GM18867 (cell line): ENCODE data around the gene NECTIN1.

Experiments
- ATAC-seq: cut with Tn5 transposase; IDR thresholded peaks from one replicate; pipeline ENCODE4 v1.9.1; 2021; ENCODE audit warnings: mild to moderate bottlenecking, moderate library complexity; ENCODE audit not compliant: unreplicated experiment

Gene NECTIN1

GRCh38 chr11:119645018-119645417 is 84.0 kb downstream of the NECTIN1 start:
- ATAC-seq: no peak

DNA sequence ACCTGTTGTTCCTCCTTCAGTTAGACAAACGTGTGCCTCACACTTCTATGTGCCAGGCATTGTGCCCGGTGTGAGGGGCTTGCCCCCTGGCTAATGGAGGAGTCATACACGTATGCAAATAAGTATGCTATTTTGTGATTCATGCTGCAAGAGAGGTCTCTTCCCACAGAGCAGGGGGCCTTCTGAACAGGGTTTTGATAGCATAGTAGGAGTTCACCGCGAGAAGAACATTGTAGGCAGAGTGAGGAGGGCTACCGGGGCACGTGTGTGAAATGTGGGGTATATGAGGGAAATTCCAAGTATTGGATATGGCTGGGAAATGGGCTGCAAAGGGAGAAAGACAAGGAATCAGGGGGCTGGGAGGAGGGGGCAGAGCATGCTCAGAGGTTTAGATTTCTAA is 84.5 kb downstream of the NECTIN1 start:
- no peak for ATAC-seq

DNA sequence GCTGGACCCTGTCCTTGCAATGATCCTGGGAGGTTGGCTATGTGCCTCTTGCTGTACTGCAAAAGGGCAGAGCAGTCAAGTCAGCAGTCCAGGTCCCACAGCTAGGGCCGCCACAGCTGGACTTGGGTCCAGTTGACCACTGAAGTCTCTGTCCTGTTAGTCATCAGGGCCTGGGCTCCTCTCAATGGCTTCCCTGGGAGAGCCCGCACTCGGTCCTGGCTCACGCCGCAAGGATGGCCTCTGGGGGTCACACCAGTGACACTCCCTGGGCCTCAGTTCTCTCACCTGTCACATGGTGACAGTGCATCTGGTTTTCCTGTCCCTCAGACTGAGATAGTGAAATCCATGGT is 85.1 kb downstream of the NECTIN1 start:
- ATAC-seq: no peak

DNA sequence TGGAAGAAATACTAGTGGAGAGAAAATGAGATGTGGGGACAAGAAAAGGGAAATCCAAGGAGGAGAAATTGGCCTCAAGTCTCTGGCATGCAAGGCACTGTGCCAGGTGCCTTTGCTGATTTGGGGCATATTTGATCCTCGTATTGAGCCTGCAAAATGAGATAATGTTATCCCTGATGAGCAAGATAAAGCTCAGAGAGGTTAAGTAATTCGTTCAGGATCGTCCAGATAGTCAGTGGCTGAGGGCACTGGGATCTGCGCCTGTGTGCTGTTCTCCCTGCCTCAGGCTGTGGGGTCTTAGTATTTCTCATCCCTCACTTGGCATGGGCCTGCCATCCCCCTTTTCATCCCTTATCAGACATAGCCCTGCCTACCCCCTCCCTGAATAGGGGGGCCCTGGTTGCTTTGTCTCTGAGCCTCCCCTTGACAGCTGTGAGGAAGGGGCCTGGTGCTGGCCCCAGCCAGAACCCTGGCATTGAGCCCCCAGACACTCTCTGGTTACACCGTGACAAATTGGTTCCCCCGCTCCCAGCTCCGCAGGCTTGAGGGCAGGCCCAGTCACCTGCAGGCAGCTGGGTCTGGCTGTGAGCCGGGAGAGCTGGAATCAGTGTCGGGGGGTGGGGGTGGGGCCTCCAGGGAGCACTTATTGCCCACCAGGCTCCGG is 85.7 kb downstream of the NECTIN1 start:
- no peak for ATAC-seq

GRCh38 chr11:119641983-119642745 is 86.8 kb downstream of the NECTIN1 start:
- no peak for ATAC-seq

DNA sequence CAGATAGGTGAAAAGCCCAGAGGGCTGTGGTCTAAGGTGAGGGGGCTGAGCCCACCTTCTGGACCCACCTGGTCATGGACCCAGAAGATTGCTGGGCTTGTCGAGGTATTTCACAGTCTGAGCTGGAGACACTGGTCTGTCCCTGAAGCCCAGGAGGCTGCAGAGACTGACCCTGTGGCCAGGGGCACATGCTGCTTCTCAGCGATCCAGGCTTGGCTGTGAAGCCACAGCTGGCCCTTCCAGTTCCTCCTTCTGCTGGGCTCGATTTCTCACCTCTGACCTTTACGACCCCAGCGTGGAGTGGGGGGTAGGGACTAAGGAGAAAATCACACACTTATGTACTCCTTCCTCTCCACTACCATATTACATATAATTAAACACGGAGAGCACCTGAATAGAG is 88.5 kb downstream of the NECTIN1 start:
- ATAC-seq: no peak

DNA sequence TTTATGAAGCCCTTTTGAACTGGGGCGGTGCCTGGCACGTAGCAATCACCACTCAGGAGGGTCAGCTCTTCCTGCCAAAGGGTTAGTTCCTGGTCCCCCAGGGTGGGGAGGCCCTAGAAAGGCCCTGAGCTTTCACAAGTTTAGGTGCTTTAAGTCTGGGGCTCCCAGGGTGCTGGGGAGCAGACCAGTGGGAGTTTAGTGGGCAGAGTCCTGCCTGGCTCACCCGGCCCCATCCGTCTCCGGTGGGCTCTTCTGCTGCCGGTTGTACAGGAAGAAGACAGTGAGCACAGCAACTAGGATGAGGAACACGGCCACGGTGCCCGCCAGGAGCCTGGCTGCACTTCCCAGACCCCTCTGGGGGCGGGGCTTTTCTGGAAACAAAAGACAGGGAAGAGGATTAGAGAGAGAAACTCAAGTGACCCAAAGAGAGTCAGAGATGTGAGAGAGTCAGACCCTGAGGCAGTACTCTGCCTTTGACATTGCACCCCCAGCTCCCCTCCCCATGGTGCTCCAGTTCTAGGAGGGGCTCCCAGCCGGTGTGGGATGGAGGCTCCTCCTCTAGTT is 89.3 kb downstream of the NECTIN1 start:
- no peak for ATAC-seq

- ATAC-seq: no peak
Measured at GRCh38 chr11:119638851-119639250, 90.1 kb downstream of the NECTIN1 start.

DNA sequence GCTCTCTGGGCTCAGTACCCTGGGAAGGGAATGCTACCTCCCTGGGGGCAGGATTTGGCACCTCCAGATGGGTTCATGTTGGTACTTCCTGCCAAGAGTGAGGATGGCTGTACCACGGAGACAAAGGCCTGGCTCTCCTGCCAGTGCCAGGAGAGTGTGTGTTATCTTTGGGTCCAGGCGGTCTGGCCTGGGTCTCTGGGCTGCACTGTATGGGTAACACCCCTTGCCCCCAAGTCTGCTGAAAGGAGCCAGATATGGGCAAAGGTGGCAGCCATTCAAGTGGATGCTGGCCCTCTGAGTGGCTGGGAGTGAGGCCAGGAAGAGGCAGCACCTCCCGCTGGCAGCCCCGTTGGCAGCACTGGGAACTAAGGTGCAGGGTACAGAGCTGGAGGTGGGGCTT is 91.5 kb downstream of the NECTIN1 start:
- no peak for ATAC-seq

GRCh38 chr11:119635776-119636175 is 93.2 kb downstream of the NECTIN1 start:
- no peak for ATAC-seq

DNA sequence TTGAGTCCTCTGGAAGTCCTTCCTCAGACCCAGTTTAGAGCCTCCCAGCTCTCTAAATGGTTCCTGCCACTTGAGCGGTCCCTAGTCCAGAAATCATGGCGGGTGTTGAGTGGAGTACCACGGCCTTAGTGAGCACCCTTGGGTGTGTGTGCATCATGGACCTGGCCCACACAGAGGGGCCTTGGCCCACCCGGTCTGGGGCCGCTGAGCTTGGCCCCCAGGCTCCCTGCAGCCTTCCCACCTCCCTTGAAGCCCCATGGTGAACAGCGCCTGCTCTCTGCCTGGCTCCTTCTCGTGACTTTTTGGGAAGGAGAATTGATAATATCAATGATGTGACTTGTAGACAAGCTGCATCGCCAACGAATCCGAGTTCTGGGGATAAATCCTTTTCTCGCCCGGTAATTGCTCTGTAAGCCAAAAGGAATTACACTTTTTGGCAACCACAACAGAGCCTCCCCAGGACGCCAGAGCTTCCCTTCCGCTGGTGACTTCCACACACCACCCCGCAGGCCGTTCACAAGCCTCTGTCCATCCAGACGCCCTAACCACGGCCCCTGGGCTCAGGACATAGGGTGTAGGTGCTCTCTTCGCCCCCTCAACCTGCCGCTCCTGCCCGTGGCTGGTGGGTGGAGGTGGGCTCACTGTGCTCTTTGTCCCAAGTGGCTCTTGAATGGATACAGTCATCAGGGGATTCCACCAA is 93.8 kb downstream of the NECTIN1 start:
- ATAC-seq: no peak

DNA sequence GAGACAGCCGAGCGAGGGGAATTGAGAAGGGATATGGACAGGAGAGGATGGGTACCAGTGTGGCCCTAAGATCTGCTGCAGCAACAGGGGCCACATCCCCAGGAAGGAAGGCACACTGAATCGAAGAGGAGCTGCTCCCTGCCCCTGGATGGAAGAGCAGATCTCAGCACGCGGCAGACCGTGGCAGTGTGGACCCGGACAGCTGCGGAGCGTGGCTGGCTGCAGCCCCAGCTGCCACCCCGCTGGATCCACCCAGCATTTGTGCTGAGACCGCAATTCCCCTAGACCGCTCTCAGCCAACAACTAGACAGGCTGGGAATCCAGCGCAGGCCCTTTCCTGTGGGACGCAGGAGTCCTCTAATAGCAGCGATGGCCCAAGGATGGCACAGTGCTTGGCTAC is 94.7 kb downstream of the NECTIN1 start:
- no peak for ATAC-seq

- ATAC-seq: no peak
Measured at GRCh38 chr11:119629834-119630624, 99.0 kb downstream of the NECTIN1 start.

- no peak for ATAC-seq
Measured at GRCh38 chr11:119629085-119629484, 99.9 kb downstream of the NECTIN1 start.

DNA sequence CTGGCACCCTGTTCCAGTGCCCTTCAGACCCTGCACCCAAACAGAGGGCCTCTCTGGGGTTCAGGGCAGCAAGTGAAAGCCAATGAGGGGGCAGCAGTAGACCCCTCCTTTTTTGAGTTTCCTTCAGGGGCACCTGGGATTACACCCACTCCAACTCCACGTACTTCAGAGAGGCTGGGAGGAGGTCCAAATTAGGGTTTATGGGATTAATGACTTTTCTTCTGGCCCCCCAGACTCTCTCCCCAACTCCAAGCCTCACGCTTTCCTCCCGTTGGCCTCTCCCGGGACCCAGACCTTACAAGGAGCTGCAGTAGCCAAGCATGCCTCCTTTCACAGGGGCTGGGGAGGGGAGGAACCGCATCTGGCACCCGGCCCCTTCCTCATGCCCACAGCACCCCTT is 101.7 kb downstream of the NECTIN1 start:
- ATAC-seq: no peak

- ATAC-seq: no peak
Measured at GRCh38 chr11:119626871-119627270, 102.1 kb downstream of the NECTIN1 start.

DNA sequence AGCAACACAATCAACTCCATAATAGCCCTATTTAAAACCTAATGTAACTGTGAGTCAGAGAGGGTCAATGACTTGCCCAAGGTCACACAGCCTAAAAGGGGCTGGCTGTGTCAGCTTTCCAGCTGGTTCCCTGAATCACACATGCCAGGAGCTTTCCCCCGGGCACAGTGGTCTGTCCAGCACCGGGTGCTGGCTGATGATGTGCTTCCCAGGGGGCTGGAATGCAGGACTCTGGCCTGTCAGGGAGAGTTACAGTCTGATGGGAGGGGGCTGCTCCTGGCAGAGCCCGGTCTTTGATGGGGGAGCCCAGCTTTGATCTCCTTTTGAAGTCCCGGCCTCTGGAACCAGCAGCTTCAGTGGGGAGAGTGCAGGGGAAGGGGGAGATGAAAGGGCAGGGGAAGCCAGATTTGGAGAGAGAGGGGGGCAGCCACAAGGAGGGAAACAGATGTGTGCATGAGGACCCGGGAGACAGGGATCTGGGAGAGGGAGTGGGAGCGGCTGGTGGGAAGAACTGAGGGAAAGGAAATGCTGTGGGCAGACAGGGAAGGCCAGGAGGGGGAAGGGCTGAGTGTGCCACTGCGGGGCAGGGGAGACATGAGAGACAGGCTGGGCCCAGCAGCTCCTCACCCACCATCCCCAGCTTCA is 102.7 kb downstream of the NECTIN1 start:
- no peak for ATAC-seq

- ATAC-seq: no peak
Measured at GRCh38 chr11:119625206-119625978, 103.6 kb downstream of the NECTIN1 start.

- ATAC-seq: no peak
Measured at GRCh38 chr11:119624629-119625028, 104.4 kb downstream of the NECTIN1 start.
